ENCODE data around the gene SETD5.
A peak's percentile ranks its signal among the peaks of the same experiment; 100 is the strongest.
"Not testable (repeated sequence)": the region's sequence is repeated elsewhere in the genome, so short reads cannot be mapped to it uniquely, and the experiment has no call there.

Gene SETD5

DNA sequence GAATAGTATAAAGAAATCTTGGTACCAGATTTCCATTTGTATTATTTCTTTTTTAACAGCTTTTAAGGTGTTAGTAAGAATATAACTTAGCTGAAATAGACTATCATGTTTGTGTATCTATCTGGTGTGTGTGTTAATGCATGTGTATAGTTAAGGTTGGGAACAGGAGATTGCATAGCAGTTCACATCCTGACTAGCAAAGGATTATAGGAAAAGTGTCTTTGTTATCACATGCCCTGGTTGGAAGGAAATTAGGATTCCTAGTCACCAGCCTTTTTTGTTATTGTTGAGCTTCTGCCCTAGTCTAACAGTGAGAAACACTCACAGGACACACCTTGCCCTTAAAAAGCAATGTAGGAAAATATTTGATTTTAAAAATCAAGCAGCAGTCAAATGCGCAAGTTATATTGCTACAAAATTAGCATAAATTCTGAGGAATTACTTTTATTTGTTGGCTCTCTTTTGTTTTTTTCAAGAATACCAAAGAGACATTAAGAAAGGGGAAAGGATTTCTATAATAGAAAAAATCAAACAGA lies 58.2 kb downstream of the SETD5 start:
- FAIRE-seq (no peak), DNase-seq (ENCODE audit: insufficient read length, low spot score) (no peak)

DNA sequence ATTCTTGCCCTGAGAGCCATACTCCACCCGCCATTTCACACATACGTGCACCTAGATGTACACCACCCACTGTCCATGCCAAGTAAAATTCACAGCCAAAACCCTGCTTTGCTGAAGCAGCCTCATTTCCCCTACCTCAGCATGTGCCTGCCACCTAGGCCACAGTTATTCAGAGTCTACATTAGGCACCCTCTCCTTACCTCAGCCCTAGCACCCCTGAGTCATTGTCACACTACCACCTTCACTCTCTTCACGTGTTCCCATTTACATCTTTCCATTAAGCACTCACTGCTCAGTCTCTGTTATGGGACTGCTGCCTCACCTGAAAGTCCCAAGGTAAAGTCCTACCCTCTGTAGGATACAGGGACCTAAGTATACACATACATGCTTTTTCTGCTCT lies 70.0 kb downstream of the SETD5 start:
- FAIRE-seq: no peak
- no peak for DNase-seq (ENCODE audit: insufficient read length, low spot score)

DNA sequence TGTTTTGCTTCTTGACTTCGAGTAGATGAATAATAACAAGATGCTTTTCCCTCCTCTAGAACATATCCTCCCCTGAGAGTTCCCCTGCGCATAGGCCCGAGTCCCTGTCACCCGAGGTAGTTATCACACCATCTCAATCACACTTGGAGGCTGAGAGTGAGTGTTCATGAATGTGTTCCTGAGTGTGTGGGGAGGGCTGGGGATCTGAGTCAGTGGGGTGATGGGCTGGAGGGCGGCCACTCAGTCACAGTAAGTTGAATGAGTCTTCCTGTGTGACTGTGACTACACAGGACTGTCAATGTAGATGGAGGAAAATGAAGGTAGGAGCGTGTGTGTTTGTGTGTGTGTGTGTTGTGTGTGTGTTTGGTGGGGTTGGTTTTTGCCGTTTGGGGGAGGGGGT lies 71.0 kb downstream of the SETD5 start:
- no peak for DNase-seq (ENCODE audit: insufficient read length, low spot score)
- no peak for FAIRE-seq

DNA sequence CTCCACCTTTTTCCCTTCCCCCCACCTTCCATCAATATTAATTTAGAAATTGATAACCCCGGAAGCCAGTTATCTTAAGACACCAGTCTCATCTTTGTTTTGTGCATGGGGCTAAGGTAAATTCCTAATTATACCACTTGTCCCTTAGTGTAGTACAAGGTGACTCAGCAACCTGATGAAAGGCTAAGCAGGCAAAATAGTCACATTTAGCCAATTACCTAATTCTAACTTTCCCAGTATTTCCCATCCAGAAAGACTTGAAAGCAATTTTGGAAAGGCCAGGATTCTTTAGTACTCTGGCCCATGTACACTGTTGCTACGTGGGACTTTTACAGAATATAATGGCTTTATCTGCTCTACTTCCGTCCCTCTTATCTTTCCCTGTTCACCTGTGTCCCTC lies 72.6 kb downstream of the SETD5 start:
- FAIRE-seq (no peak), DNase-seq (ENCODE audit: insufficient read length, low spot score) (no peak)

DNA sequence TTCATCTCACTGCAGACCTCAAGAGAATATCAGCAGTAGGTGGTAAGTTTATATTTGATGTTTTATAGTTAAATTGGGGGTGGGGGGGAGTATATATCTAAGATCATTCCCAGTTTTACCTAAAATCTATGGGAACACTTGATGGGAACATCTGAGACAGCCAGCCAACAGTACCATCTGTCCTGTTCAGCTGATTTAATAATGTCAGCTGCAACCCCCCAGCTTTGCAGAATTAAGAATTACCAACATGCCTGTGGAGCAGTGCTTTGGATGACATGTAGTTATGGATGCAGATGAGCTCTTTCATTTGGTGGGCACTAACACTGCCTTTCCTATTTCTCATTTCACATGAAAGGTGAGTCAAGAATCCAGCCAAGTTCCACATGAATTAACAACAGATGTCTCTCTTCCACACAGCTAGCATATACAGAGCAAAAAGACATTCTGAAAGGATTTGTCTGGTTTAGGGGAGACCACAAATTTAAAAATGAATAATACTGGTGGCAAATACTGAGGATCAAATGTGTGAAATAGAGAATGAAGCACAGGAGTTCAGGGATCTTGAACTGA lies 76.2 kb downstream of the SETD5 start:
- FAIRE-seq (no peak), DNase-seq (ENCODE audit: insufficient read length, low spot score) (no peak)

DNA sequence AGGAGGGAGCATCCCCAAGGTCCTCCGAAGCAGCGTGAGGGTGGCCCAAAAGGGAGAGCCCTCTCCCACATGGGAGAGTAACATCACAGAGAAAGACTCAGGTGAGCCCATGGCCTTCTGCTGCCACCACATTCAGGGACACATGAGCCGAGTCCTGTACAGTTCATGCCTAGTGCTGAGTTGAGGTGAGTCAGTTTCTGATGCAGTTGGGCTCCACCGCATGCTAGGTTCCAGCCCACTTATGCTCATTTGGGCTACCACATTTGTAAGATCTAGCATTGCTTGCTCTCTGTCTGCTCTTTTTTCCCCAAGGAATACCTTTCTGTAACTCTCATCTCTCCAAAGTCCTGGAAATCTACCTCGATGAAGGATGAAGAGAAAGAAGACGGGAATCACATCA lies 77.1 kb downstream of the SETD5 start:
- FAIRE-seq: no peak
- no peak for DNase-seq (ENCODE audit: insufficient read length, low spot score)

DNA sequence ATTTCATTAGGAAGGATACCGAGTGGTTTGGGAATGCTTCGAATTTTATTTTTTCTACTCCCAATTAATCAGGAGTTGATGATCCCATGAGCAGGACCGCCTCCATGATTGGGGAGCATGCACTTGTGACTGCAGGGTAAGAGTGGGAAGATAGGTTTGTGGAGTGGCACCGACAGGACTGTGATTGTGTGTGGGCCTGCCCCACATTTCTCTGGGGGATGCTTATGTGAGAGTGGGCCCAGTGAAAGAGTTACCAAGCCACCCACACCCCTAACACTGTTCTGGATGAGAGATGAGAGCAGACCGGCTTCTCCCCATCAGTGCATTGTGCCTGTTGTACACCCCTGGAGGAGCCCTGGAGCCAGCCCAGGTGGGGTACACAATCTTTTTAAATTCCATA lies 79.5 kb downstream of the SETD5 start:
- DNase-seq (ENCODE audit: insufficient read length, low spot score): no peak
- FAIRE-seq: no peak

DNA sequence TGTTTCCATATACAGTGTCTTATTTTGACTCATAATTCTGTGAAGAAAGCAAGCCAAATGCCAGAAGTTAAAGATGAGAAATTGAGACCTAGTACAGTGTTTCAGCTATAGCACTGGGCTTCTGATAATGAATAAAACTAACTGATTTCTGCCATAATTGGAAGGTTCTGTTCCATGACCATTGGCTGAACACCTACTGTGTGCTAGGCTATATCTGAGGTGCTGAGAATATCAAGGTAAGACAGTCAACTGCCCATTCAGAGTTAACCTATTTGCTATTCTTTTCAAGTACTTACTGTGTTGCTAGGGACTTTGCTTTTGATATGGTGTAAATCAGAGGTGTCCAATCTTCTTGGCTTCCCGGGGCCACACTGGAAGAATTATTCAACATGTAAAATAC lies 82.8 kb downstream of the SETD5 start:
- FAIRE-seq (no peak), DNase-seq (ENCODE audit: insufficient read length, low spot score) (no peak)

DNA sequence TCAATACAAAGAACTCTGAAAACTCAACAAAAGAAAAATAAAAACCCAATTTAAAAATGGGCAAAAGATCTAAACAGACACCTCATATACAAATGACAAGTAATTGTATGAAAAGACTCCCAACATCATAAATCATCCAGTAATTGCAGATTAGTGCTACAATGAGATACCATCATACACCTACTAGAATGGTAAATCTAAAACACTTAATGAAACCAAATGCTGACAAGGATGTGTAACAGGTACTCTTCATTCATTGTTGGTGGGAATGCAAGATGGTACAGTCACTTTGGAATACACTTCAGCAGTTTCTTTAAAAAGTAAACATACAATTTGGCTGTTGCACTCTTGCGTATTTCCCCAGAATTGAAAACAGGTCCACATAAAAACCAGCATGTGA lies 87.8 kb downstream of the SETD5 start:
- DNase-seq (ENCODE audit: insufficient read length, low spot score): no peak
- no peak for FAIRE-seq

DNA sequence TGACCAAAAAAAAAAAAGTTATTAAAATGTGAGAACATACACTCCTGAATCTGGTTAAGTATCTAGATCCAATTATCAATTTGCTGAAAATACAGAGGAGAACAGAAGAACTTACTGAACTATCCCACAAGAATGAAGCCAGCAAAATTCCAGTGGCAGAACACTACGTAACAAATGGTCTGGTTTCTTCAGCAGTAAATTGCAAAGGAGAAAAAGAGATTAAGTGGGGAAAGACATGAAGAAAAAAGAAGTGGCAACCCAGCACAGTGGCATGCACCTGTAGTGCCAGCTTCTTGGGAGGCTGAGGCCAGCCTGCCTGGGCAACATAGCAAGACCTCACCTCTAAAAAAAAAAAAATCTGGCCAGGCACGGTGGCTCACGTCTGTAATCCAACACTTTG lies 94.1 kb downstream of the SETD5 start:
- DNase-seq (ENCODE audit: insufficient read length, low spot score): no peak
- FAIRE-seq: no peak

DNA sequence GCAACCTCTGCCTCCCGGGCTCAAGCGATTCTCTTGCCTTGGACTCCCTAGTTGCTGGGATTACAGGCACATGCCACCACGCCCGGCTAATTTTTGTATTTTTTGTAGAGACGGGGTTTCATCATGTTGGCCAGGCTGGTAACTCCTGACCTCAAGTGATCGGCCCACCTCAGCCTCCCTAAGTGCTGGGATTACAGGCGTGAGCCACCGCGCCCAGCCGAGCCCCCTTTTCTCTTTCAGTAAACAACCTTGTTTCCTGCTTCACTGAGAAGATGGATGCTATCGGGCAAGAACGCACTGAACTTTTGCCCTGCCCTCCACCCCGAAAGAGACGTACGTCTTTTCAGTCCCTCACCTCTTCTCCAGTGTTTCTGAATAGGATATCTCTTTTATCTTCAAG lies 96.6 kb downstream of the SETD5 start:
- not testable (repeated sequence) for DNase-seq (ENCODE audit: insufficient read length, low spot score); FAIRE-seq

DNA sequence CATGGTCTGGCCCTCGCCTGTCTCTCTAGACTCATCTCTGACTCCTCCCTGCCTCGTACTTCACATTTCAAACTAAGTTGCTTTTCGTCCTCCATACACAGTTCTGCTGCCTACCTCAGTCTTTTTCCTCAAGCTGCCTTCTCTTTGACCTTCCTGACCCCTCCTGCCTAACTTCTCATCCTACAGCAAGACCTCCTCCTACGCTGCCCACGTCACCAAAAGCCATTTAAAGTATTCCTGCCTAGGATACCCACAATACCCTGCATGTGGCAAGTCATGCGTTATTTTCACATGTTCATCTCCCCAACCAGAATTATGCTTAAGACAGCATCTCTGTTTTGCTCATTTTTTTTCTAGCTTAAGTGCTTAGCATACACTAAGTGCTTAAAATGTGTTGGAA lies 99.5 kb downstream of the SETD5 start:
- DNase-seq (ENCODE audit: insufficient read length, low spot score) (no peak), FAIRE-seq (no peak)

DNA sequence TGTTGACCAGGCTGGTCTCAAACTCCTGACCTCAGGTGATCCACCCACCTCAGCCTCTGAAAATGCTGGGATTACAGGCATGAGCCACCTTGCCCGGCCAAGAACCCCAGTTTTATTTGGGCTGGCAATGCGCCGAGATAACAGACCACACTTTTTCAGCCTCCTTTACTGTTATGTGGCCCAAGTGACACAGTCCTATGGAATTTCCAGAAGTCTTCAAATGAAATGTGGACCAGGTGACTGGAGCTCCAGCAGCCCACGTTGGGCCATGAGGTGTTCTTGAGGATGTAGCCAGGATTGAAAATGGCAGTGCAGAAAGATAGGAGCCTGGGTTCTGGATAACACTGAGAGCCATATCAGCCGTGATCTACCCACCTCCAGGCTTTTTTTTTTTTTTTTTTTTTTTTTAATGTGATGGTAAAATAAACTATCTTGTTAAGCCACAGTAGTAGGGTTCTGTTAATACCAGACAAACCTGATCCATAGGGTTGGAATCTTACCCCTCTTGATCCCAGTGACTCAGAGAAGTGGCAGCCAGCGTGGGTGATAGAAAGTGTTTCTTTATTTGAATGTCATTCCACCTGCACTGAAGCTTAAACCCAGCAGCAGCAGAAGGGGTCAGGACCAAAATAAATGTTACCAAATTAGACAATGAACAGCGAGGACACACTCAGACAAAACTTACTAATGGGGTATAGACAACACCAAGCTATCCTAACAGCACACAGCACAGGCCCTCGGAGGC lies 100.6 kb downstream of the SETD5 start:
- DNase-seq (ENCODE audit: insufficient read length, low spot score): peak; percentile 29
- FAIRE-seq: no peak

DNA sequence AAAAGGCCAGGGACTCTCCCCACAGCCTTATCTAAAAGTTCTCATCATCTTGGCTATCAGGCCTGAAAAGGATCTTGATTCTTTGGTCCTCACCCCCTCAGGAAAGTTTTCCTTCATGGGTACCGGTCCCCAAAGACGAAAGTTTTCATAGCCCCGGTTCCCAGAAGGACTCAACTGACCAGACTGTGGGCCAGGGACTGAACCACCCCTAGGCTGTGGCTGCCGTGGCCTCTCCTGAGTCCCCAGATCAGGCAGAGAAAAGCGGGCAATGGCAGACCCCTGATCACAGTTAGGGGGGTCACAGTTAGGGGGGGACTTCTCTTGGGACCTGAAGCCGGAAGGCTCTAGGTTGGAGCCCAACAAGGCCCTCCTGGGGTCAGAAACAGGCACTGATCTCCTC lies 101.4 kb downstream of the SETD5 start:
- DNase-seq (ENCODE audit: insufficient read length, low spot score) (no peak), FAIRE-seq (no peak)

DNA sequence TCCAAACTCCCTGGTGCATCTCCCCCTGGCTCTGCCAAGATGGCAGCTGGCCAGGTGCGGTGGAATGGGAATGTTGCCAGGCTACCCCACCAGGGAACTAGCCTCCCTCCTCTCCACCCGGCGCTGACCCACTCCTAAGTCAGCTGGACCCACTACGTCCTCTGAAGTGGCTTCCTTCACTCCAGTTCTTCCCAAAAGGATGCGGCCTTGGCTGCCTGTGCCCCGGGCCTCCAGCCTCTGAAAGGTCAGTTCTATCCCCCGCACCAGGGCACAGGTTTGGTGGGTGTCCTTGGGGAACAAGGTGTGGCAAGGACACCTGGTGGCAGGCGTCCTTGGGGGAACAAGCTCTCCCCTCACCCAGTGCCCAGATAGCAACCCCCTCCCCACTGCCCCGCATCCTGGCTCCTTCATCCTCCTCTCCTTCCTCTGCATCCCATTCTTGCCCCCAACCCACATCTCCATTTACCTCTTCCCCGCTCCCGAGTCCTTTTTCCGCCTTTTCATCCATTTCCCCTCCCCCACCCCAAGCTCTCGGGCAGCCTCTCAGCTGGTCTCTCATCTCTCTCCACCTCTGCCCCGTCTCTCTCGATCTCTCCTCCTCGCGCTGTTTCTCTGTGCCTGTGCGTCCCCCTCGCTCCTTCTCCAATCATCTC lies 102.2 kb downstream of the SETD5 start:
- no peak for DNase-seq (ENCODE audit: insufficient read length, low spot score)
- no peak for FAIRE-seq

DNA sequence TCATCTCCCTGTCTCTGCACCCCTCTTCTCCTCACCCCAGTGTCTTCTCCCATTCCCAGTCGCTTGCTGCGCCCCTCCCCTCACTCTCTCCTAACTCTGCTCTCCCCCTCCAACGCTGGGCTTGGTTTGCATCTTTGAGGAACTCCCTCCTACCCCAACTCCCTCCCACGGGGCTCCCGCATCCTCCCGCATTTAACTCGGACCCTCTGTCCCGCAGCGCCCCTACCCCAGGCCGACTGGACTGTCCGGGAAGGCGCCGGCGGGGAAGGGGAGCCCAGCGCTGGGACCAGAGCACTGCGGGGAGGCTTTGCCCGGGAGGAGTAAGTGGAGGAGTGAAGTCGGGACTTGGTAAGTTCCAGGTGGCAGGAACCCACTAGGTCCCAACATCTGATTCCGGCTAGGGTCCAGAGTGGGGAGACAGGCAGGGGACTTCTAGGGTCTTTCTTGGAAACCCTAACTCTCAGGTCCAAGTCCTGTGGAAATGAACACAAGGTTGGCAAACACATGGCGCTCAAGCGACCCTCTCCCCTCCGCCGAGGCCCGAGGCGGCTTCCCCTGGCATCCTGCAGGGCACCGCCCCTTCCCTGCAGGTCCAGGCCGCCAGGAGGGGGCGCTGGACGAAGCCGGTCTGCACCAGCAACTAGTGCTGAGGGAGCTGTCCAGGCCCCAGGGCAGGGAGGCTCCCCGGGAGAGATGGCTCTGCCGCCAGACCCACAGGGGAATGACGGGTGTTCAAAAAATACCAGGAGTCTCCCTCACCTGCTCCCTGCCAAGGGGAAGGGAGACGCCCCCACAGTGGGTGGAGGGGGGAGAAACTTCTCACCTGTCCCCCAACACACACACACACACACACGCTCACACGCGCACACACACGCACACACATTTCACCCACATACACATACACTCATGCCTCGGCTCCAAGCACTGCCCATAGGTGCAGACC lies 103.0 kb downstream of the SETD5 start:
- DNase-seq (ENCODE audit: insufficient read length, low spot score) (peak; percentile 41), FAIRE-seq (no peak)

DNA sequence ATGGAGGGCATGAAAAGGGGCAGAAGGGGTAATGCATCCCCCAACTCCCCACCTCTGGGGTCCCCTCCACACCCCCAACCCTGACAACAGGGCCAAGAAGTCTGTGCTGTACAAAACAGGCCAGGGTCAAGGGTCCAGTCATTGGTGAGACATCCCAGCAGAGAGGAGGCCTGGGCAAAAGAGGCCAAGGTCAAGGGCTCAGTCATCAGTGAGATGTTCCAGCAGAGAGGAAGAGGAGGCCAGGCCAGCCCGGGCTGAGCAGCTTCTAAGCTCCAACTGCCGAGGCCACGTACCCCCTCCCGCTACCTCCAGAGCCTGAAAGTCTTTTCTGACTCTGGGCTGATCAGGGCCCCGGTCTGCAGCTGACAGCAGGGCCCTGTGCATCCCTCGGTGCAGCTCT lies 103.8 kb downstream of the SETD5 start:
- DNase-seq (ENCODE audit: insufficient read length, low spot score) (no peak), FAIRE-seq (no peak)

DNA sequence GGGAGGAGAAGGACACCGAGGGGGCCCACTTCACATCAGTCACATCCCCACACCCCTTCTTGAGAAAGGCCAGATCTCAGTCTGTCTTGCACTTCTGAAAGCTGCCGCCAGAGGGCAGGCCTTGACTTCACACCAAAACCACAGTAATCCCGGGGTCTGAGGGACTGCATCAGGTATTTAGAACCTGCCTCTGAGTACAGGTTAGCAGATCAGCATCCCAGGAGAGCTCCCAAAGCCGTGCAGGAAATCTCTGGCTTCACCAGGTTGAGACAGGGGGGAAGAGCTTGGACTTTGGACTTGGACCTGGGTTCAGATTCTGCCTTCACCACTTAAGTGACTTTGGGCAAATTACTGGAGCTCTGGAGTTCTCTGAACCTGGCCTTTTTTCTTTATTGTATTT lies 105.9 kb downstream of the SETD5 start:
- no peak for FAIRE-seq
- peak; percentile 83 for DNase-seq (ENCODE audit: insufficient read length, low spot score)

DNA sequence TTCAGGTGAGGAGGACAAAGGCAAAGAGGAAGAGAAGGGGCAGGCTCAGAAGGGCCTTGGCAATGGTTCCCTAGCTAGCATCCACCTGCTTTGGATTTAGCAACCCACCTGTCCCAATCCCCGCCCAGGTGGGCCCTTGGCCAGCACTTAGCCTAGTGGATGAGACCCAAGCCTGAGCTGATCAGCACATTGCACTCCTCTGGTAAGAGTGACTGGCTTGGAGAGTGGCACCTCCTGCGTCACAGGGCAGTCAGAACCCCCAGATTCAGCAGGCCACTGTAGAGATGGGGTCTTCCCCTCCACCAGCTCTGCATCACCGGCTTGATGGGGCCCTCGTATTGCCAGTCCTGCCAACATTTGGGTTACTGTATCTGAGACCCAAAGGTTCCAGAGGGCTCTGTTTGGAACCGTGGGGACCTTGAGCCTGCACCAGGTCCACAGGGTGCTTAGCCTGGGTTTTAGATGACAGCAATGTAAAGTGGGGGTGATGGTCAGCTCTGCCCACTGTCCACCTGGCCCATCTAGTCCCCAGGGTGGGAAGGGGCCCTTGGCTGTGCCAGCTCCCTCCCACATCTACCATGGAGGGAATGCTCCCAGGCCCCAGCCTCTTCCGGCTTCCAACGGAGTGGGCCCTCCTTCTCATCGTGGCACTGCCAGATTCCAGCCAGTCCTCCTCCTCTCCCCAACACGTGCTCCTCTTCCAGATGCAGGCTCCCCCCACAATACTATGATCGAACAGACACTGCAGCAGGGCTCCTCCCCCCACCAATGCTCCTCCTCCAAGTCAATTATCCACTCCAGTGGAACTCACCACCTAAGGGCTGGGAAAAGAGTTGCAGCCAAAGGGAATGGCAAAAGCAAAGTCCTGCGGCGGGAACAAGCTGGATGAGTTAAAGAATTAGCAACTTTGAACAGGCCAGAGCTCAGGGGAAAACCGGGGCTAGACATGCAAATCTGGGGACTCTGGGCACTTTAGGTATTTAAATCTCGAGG lies 110.5 kb downstream of the SETD5 start:
- FAIRE-seq: no peak
- no peak for DNase-seq (ENCODE audit: insufficient read length, low spot score)

DNA sequence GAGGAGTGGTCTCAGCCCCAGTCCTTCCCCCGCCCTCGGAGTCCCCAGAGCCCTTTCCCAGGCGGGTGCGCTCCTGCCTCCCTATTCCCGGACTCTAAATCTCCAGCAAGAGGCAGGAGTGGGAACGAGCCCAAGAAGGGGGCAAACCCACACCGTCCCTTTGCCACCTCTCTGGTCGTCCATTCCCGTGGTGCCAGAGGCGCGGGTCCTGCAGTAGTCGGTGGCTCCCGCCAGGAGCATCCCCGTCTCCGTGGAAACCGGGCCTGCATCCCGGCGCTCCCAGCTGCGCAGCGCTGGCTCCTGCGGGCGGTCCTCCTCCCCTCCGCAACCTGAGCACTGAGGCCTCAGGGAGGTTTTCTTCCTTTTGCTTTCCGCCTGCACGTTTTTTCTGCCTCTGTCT lies 111.4 kb downstream of the SETD5 start:
- DNase-seq (ENCODE audit: insufficient read length, low spot score): no peak
- FAIRE-seq: no peak
